Heart right ventricle (tissue), 16 donors: ENCODE data around the gene POP4. TPM values are rescaled to one million over a fixed set of nuclear protein-coding genes. Genes with fewer than 3 reads are reported as not detected.

Experiments
- ATAC-seq, 8 donors: fragments of 200-7000 bp; cut with Tn5 transposase; one replicate each; pipeline ENCODE4 v1.9.1; 2020; ENCODE audit warnings: mild to moderate bottlenecking in 8 of 8, moderate library complexity in 8 of 8, moderate number of reproducible peaks in 1 of 8
- DNase-seq, 2 donors: peaks; one replicate each; pipeline ENCODE4 v3.0.0-alpha.2; 2020
- H3K27ac ChIP-seq, 10 donors: fragments of 200-600 bp; sonication (generic) in 2 of 10; one replicate each; pipeline versions ENCODE4 v1.5.0 to v1.8.0; 2020 to 2022; ENCODE audit warnings: mild to moderate bottlenecking in 3 of 10
- H3K27me3 ChIP-seq, 7 donors: fragments of 200-600 bp; one replicate each; pipeline ENCODE4 v1.8.0; 2021 to 2022; ENCODE audit warnings: mild to moderate bottlenecking in 2 of 7
- H3K36me3 ChIP-seq, 9 donors: fragments of 200-600 bp; sonication (generic) in 1 of 9; one replicate each; pipeline versions ENCODE4 v1.5.0 to v1.8.0; 2020 to 2022; ENCODE audit warnings: mild to moderate bottlenecking in 2 of 9
- H3K4me1 ChIP-seq, 9 donors: fragments of 200-600 bp; sonication (generic) in 1 of 9; one replicate each; pipeline versions ENCODE4 v1.5.0 to v1.8.0; 2020 to 2022; ENCODE audit warnings: mild to moderate bottlenecking in 4 of 9
- H3K4me3 ChIP-seq, 10 donors: fragments of 200-600 bp; sonication (generic) in 2 of 10; one replicate each; pipeline versions ENCODE4 v1.5.0 to v1.8.0; 2020 to 2022; ENCODE audit warnings: mild to moderate bottlenecking in 7 of 10, moderate library complexity in 2 of 10
- H3K9me3 ChIP-seq, 11 donors: fragments of 200-600 bp in 10 of 11; sonication (generic) in 2 of 11; one replicate each; pipeline versions ENCODE4 v1.5.0 to v1.8.0; 2013 to 2022; ENCODE audit warnings: mild to moderate bottlenecking in 2 of 11, control low read depth in 1 of 11, moderate library complexity in 1 of 11
- CTCF ChIP-seq, 9 donors: fragments of 200-600 bp; sonication (generic) in 2 of 9; IDR thresholded peaks; one replicate each; pipeline versions ENCODE4 v1.5.0 to v1.8.0; 2021 to 2022; ENCODE audit warnings: antibody characterized with exemption in 9 of 9, mild to moderate bottlenecking in 5 of 9, moderate library complexity in 1 of 9
- WGBS, 2 donors: extraction: QIAGEN DNeasy Blood & Tissue Kit; methylation state at CpG; one replicate each; pipeline ENCODE4 v1.1.7; 2013; ENCODE audit warnings: inconsistent platforms in 1 of 2; 5-methylcytosine and 5-hydroxymethylcytosine counted together
- intact Hi-C, 10 donors: fragments of 100-400 bp; cut with DNase I; formaldehyde crosslinking; loops; one replicate each; pipeline versions ENCODE4 v1.11.1 to v1.14.2; 2022
- polyA plus RNA-seq, 2 donors: library from polyadenylated mRNA; stranded (reverse); fragments of 200-250 nt; gene quantifications; one replicate each; pipeline ENCODE4 v1.2.3, GENCODE V29; 2013
- total RNA-seq, 10 donors: library from RNA; stranded (reverse); fragmentation: NEBNext Ultra II Directional in 3 of 10; extraction: Animal tissue kit (Norgen Biotek cat#: 25700) in 3 of 10; gene quantifications; one replicate each; pipeline versions ENCODE4 v1.2.1 to v1.2.4, GENCODE V29; 2021 to 2023
- donor health status: Arrhythmogenic right ventricular cardiomyopathy.
- donor health status: ischemic (EF 13 %, LVEDD 7.1; RV severe dilation, severe dysfunction).
- donor health status: healthy with polysubstance abuse.
- donor health status: DM: no; HTN: yes; CAD: no.
- donor health status: DM: no; HTN: no; CAD: no.
- donor health status: ischemic (EF 25% LVEDD 6.9; RV normal size, moderate dysfunction).
- donor health status: ischemic (EF 25% LVEDD 5.7; RV mildly dilated, moderate dysfunction).
- donor health status: healthy.
- donor health status: DM: yes; HTN: yes; CAD: no.
- donor health status: Ischemic cardiomyopathy.
- donor health status: ischemic (EF 35%, LVEDD 5.7; RV mildly dilated, moderate dysfunction).
- donor health status: nonischemic (EF 11% LVEDD 7.7; RV severe dilation, severe dysfunction).
- donor health status: DM: yes; HTN: yes; CAD: no.
- donor health status: PGD.
- donor health status: ischemic (EF 29% LVEDD 5.4; RV normal size, mild dysfunction).
- donor health status: nonischemic (EF 23%, LVEDD 6.1; RV moderate dilation, normal function).

The POP4 gene
- total and polyA plus RNA-seq, 12 donors, result 46.6 to 108 (median 51.7) TPM

DNA sequence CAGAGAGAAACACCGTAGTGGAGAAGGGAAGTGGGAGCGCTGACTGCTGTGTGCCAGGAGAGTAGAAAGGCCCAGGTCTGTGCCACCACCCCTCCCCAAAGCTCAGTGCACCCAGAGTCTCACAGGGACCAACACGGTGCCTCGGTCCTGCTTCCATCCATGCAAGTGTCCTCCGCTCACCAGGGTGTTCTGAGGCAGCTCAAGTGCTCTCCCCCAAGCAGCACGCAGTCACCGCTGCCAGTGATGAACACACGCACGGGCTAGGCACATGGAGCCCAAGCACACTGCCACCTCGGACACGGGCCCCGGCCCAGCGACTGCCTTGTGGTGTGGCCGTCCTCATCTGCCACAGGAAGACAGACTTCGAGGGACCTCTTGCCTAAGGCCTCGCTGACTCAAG lies 10.5 kb downstream of the POP4 start:
- intact Hi-C loops, result loop anchor here in 1 of 10 donors (10.0 kb wide), 1 partner anchor 78 kb away; no protein-coding TSS in a partner anchor
- ATAC-seq (no peak), DNase-seq (no peak)
- Histone ChIP-seq H3K4me1 (peaks cover 0 to 3% (median 0%) of the 10 kb centered on the region in 9 donors), H3K36me3 (peaks cover 0 to 56% (median 33%) of the 10 kb centered on the region in 9 donors), H3K27me3 (no peaks in the 10 kb centered on the region), H3K4me3 (no peak overlapping the region), H3K9me3 (no peaks in the 10 kb centered on the region), H3K27ac (no peak overlapping the region)
- 87 to 93% methylated on average over 16 of the region's 16 CpGs for WGBS, 2 donors
- no peak for TF ChIP-seq CTCF (IDR thresholded peaks at IDR 0.05)

GRCh38 chr19:29617366-29618266 lies 11.5 kb downstream of the POP4 start:
- ATAC-seq (no peak), DNase-seq (no peak)
- no peak for TF ChIP-seq CTCF (IDR thresholded peaks at IDR 0.05)
- Histone ChIP-seq H3K27ac (no peak overlapping the region), H3K4me1 (peaks cover 0 to 3% (median 0%) of the 10 kb centered on the region in 9 donors), H3K27me3 (no peaks in the 10 kb centered on the region), H3K9me3 (no peaks in the 10 kb centered on the region), H3K4me3 (no peak overlapping the region), H3K36me3 (peaks cover 0 to 45% (median 22%) of the 10 kb centered on the region in 9 donors)
- intact Hi-C loops, result loop anchor here in 1 of 10 donors (10.0 kb wide), 1 partner anchor 77 kb away; no protein-coding TSS in a partner anchor
- WGBS, 2 donors, result 83 to 85% methylated on average over 16 of the region's 16 CpGs

- no peak for ATAC-seq
- Histone ChIP-seq H3K4me3 (no peak overlapping the region), H3K4me1 (peaks cover 0 to 3% (median 0%) of the 10 kb centered on the region in 9 donors), H3K27me3 (no peaks in the 10 kb centered on the region), H3K36me3 (peaks cover 0 to 37% (median 14%) of the 10 kb centered on the region in 9 donors), H3K9me3 (no peaks in the 10 kb centered on the region), H3K27ac (no peak overlapping the region)
- no peak for TF ChIP-seq CTCF (IDR thresholded peaks at IDR 0.05)
- 82% methylated on average over 7 of the region's 7 CpGs for WGBS, 2 donors
- intact Hi-C loops, result loop anchor here in 1 of 10 donors (10.0 kb wide), 1 partner anchor 76 kb away; no protein-coding TSS in a partner anchor
- no peak for DNase-seq
Measured at GRCh38 chr19:29618434-29618833, 12.4 kb downstream of the POP4 start.

- no peak for TF ChIP-seq CTCF (IDR thresholded peaks at IDR 0.05)
- no peaks in the 10 kb centered on the region for H3K27me3 ChIP-seq
- 62 to 64% methylated on average over 7 of the region's 7 CpGs for WGBS, 2 donors
- intact Hi-C loops, result loop anchor here in 1 of 10 donors (10.0 kb wide), 1 partner anchor 76 kb away; no protein-coding TSS in a partner anchor
- H3K27ac ChIP-seq, result no peak overlapping the region
- ATAC-seq (no peak), DNase-seq (no peak)
- H3K9me3 ChIP-seq, result no peaks in the 10 kb centered on the region
- H3K36me3 ChIP-seq, result peaks cover 0 to 33% (median 10%) of the 10 kb centered on the region in 9 donors
- H3K4me1 ChIP-seq, result peaks cover 0 to 3% (median 0%) of the 10 kb centered on the region in 9 donors
- no peak overlapping the region for H3K4me3 ChIP-seq
Measured at GRCh38 chr19:29618871-29619270, 12.8 kb downstream of the POP4 start.
